CD4-positive, alpha-beta T cell treated with Interleukin-4 for 1 hour (primary cell): ENCODE measurements around the gene MAP3K5.

Experiments used
- DNase-seq, 2 donors: peaks; one replicate each; pipeline ENCODE4 v3.0.0-alpha.2; 2020 to 2022

The MAP3K5 gene

DNA sequence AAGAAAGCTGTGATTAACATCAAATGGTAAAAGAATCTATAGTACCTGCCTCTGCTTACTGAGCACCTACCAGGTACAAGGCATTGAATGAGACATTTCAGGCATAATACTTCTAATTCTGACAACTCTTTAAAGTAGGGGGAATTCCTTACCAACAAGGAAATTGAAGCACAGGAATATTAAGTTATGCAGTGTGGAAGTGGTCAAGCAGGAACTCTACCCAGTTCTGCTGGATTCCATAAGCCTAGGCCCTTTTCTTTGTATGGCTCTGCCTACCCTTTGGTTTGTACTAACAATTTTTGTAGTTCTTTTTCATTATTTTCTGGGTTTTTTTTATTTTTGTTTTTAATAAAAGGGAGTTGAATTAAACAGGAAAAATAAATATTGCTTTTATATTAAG is 114.5 kb downstream of the MAP3K5 start:
- DNase-seq: no peak

GRCh38 chr6:136677344-136677743 is 114.9 kb downstream of the MAP3K5 start:
- DNase-seq: no peak

DNA sequence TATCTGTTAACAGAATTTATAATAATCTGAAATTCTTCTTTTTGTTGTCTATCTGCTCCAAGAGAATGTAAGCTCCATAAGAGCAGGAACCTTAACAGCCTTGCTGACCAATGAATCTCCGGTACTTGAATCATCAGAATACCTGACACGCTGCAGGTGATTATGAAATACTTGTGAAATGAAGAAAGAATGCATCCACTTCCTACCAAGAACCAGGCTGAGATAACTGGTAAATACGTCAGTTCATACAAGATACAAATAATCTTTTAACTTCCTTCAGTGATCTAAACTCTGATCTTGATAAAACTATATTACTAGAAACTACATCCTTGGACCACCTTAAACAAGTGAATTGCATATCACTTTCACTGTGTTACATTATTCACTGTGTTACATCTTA is 116.2 kb downstream of the MAP3K5 start:
- DNase-seq: no peak

- DNase-seq: no peak
Measured at GRCh38 chr6:136673571-136673970, 118.7 kb downstream of the MAP3K5 start.

- DNase-seq: no peak
Measured at GRCh38 chr6:136672144-136672543, 120.1 kb downstream of the MAP3K5 start.

DNA sequence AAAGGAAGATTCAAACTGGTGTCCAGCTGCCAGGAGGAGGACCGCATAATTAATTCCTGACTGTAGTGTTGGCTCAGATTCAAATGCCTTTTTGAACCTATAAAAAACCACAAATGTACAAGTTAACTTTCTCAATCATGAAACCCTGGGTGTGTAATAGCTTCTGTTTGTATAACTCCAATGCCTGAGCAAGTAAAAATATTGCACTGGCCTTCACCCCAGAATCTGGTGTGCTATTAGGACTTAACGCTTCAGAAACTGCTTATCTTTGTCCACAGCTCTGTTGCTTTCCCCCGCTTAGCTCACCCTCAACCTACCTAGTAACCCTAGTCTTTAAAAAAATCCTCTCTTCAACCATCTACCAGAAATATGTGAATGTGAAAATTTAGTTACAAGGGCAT is 123.0 kb downstream of the MAP3K5 start:
- DNase-seq: no peak

DNA sequence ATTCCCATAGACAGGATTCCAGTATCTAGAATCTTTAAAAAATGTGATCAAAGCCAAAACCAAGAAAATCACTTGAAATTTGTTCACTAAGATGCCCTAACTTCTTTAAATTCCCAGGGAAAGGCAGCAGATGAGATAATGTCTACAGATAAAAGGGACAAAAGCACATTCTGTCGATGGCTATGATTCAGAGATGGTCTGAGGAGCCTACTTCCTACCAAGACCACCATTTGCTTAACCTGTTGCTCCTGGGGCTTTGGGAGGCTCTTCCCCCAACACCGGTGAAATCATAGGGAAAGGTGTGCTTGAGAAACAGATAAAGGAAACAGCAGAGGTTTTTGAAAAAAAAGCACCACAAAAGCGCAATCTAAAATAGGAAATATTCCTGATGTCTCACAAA is 123.7 kb downstream of the MAP3K5 start:
- no peak for DNase-seq

DNA sequence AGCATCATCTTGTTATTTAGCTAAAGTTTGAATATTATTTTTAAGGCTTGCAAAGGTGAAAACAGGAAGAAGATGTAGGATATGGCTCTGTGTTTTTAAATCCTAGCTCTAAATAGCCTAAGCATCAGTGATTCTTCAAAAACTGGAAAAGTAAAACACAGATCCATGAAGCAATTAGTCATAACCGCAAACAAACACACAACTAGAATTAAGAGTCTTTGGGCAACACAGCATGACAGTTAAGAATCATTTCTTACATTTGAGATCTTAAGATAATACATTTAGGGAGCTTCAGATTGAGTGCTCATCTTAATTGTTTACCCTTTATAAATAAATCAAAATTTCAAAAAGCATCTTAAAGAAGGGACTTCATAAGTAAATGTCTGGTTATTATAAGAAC is 126.2 kb downstream of the MAP3K5 start:
- no peak for DNase-seq

- no peak for DNase-seq
Measured at GRCh38 chr6:136662347-136663237, 129.7 kb downstream of the MAP3K5 start.

- DNase-seq: no peak
Measured at GRCh38 chr6:136660727-136661126, 131.6 kb downstream of the MAP3K5 start.

GRCh38 chr6:136659991-136660499 is 132.2 kb downstream of the MAP3K5 start:
- no peak for DNase-seq

DNA sequence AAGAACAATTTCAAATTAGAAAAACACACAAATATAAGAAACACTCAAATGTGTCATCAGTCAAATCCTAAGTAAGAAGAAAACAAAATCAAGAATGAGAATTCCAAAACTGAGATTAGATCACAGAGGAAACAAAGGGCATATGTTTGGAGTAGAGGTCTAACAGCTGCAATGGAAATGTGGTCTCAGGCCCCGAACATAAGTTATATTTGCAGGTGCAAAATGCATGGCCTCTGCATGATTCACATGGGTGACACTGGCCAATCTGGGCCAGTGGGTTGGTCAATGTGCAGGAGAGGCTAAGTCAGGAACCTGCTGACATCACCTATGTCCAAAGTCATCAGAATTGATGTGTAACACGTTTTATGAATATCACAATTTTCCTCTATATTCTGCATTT is 133.6 kb downstream of the MAP3K5 start:
- DNase-seq: no peak

GRCh38 chr6:136657666-136658065 is 134.6 kb downstream of the MAP3K5 start:
- DNase-seq: no peak

DNA sequence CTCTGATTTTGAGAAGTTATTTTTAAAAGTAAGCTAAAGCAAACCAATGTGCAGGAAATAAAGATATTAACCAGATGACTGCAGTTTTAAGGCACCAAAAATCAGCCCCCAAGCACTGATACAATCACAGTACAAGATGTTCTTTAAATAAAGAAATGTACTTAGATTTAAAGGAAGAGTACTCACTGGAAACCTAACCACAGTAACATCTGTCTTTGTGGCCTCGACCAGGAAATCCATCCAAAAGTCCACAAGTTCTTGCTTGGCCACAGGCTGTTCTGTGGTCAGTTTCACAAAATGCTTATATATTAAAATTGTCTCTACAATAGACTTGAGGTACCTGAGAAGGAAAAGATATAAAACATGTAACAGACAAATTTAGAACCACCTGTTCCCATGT is 136.2 kb downstream of the MAP3K5 start:
- no peak for DNase-seq

- DNase-seq: no peak
Measured at GRCh38 chr6:136655239-136656014, 136.8 kb downstream of the MAP3K5 start.

GRCh38 chr6:136654086-136654485 is 138.2 kb downstream of the MAP3K5 start:
- DNase-seq: no peak

DNA sequence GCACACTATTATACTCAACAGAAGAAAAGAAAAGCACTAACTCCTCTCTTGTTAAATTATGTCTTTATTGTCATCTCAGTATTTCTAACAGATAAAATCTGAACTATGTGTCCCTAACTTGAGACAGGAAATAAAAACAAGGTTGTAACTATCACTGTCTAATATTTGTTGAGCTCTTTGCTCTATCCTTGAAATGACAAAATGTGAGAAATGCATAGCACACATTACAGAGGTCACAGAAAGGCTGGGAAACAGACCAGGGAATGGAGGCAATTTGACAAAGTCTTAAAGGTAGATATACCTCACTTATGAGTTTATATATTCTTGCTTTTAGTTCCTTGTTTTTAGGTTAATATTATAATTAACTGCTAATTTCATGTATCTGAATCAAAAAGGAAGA is 139.6 kb downstream of the MAP3K5 start:
- DNase-seq: no peak

DNA sequence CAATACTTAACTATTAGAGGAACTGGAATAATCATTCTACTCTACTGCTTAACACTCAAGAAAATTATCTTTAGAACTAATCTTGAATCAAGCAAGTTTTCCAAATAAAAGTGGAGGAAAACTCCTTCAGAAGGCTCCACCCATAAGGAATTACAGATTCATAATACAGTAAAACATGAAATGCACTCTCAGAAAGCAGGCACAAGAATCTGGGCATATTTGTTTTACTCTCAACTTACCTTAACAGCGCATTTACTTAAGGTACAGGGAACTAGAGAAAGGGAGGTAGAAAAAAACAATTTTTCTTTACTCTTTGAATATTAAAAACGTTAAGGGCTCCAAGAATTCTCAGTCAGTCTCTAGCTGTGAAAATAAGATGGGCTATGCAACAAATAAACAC is 140.3 kb downstream of the MAP3K5 start:
- DNase-seq: no peak

- DNase-seq: peak; percentile 44 to 76
Measured at GRCh38 chr6:136647363-136647852, 144.9 kb downstream of the MAP3K5 start.

DNA sequence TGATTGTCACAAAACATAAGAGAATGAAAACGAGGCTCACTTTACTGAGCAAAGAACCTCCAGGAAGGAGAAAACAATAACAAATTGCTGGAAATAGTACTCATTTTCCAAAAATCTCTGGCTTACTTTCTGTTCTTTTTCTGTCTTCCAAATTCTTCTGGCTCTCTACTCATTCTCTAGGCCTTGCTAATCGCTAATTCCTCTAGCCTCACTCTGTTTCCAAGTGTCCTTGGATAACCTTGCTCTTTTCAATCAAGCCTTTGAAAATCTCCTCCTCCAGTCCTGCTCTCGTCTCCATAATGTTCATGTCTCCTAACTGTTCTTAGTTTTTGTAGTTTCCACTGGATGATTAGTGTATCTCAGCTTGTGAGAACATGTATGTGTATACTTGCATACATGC is 145.9 kb downstream of the MAP3K5 start:
- no peak for DNase-seq

DNA sequence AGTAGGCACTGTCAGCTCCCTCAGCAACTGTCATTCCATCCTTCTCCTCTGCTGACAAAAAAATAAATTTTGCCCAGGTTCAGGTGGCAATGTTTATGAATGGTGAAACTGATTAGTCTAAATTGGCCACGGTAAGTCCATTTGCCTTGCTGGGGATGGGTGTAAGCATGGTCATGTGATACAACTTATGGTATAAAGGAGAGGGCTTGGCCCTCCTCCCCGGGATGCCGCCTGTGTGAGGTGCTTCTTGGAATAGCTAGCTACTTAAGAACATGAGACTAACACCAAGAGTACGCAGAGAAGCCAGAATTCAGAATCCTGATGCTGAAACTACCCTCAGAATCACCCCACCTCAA is 147.7 kb downstream of the MAP3K5 start:
- no peak for DNase-seq

- peak; percentile 75 to 79 for DNase-seq
Measured at GRCh38 chr6:136643850-136644596, 148.3 kb downstream of the MAP3K5 start.

DNA sequence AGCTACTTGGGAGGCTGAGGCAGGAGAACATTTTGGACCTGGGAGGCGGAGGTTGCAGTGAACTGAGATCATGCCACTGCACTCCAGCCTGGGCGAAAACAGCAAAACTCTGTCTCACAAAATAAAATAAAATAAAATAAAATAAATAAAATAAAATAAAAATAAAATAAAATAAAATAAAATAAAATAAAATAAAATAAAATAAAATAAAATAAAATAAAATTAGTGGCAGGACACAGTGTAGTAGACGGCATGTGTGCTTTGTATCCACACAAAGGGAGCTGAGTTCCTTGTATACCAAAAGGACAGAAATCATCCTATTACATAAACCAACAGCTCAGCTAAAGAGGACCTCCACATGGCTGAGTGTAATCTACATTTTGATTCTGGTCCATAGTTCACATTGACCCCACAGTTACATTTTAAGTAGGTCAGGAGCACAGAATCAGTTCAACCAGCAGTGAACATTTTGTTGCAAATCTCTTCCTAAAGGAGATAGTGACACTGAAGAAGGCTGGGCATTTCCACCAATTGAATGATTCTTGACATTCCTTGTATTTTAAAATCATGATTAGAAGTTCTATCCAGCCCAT is 150.3 kb downstream of the MAP3K5 start:
- DNase-seq: no peak
